ENCODE measurements around the gene SP5.
"Not testable (repeated sequence)": the region's sequence is repeated elsewhere in the genome, so short reads cannot be mapped to it uniquely, and the experiment has no call there.

The SP5 gene

DNA sequence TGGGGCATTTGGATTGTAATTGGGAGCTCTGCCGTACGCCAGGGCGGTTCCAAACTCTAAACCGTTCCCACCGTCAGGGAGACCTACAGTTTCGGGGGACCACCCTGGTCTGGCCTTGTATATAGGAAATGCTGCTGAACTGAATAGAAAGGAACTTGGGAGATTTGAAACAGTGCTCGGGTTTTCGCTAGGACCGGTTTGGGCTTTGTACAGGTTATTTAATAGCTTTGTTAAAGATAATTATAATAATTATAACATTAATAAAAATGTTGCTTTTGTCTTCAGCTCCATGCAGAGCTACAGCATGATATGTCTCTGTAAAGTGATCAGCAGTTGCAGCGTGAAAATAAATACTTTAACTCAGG is 2.4 kb downstream of the SP5 start:
- Histone ChIP-seq H3K27ac (ENCODE audit: low read depth, low read length) (no peak overlapping the region), H3K9ac (ENCODE audit: low read length in 5 of 5) (no peak overlapping the region), H3K27me3 (ENCODE audit: control insufficient read depth in 5 of 5, insufficient read depth in 4 of 5, low read length in 5 of 5) (peaks cover 23 to 51% (median 38%) of the 10 kb centered on the region in 5 donors), H3K9me3 (ENCODE audit: control insufficient read depth in 5 of 5, low read length in 5 of 5) (no peaks in the 10 kb centered on the region), H3K4me1 (ENCODE audit: control insufficient read depth in 5 of 5, insufficient read depth in 5 of 5, low read length in 5 of 5) (peaks cover 3 to 42% (median 36%) of the 10 kb centered on the region in 5 donors), H3K4me3 (ENCODE audit: low read depth in 1 of 5, low read length in 5 of 5) (peak overlapping the region in 2 of 5 donors; percentile 22 to 47), H3K36me3 (ENCODE audit: control insufficient read depth in 5 of 5, insufficient read depth in 5 of 5, low read length in 5 of 5) (no peaks in the 10 kb centered on the region)

DNA sequence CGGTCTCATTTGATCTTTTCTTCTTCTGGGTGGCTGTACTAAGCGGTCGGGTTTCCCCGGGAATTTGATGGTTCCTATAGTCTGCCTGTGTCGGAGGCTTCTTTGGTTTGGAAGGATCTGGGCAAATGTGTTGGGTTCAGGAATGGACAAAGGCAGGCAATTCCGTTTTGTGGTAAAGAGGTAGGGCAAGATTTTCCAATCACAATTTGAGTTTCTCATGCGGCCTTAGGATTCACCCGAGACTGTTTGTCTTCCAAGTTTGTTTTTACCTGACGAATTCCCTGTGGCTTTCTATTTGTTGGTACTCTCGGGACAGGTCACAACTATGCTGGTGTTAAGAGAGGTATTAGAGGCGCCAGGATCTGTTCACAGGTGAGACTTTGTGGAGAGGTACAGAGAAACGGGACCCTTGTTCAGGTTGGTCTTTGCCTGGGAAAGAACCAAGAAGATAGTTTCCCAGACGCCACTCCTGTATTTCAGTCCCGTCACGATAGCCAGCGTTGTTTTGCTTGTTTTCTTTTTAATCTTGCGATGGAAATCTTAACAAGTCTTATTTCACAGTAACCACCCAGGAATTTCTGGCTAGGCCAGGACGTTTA is 3.0 kb downstream of the SP5 start:
- Histone ChIP-seq H3K9ac (ENCODE audit: low read length in 5 of 5) (no peak overlapping the region), H3K27me3 (ENCODE audit: control insufficient read depth in 5 of 5, insufficient read depth in 4 of 5, low read length in 5 of 5) (peaks cover 22 to 46% (median 33%) of the 10 kb centered on the region in 5 donors), H3K4me3 (ENCODE audit: low read depth in 1 of 5, low read length in 5 of 5) (no peak overlapping the region), H3K4me1 (ENCODE audit: control insufficient read depth in 5 of 5, insufficient read depth in 5 of 5, low read length in 5 of 5) (peaks cover 3 to 42% (median 36%) of the 10 kb centered on the region in 5 donors), H3K9me3 (ENCODE audit: control insufficient read depth in 5 of 5, low read length in 5 of 5) (no peaks in the 10 kb centered on the region), H3K36me3 (ENCODE audit: control insufficient read depth in 5 of 5, insufficient read depth in 5 of 5, low read length in 5 of 5) (no peaks in the 10 kb centered on the region), H3K27ac (ENCODE audit: low read depth, low read length) (no peak overlapping the region)

DNA sequence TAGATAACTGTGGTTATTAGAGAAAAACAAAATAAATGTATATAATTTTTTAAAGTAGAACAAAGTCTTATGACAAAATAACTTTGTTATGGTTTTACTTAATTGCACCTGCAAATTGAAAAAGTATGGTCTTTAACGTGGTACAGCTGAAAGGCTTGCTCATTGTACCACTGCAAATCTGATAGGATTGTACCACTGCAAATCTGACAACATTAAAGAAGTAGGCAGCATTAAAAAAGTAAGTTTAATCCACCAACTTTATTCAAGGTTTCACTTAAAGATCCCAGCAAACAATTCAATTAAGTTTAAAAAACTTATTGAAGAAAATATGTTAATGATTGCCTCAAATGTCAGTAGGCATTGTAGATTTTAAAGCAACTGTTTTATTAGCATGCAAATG is 4.7 kb downstream of the SP5 start:
- Histone ChIP-seq H3K9ac (ENCODE audit: low read length in 5 of 5) (no peak overlapping the region), H3K27me3 (ENCODE audit: control insufficient read depth in 5 of 5, insufficient read depth in 4 of 5, low read length in 5 of 5) (peaks cover 10 to 33% (median 21%) of the 10 kb centered on the region in 5 donors), H3K4me1 (ENCODE audit: control insufficient read depth in 5 of 5, insufficient read depth in 5 of 5, low read length in 5 of 5) (peaks cover 3 to 26% (median 20%) of the 10 kb centered on the region in 5 donors)

DNA sequence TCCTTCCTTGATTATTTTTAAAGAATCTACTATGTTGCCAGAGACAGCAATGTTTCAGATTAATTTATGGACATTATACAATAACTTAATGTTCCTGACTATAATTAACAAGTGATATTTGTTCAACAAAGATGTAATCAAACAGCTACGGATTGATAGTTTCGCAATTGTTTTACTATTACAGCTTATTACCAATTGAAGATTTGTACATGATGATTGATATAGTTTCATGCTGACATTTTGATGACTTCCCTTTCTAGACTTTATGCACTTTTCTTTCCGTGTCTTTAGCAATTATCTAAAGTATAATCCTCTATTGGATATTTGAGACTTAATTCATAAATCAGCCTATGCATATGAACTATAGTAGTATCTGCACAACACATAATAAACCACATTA is 6.5 kb downstream of the SP5 start:
- H3K4me3 ChIP-seq (ENCODE audit: low read depth in 1 of 5, low read length in 5 of 5), result no peak overlapping the region
- H3K36me3 ChIP-seq (ENCODE audit: control insufficient read depth in 5 of 5, insufficient read depth in 5 of 5, low read length in 5 of 5), result no peaks in the 10 kb centered on the region
- H3K27ac ChIP-seq (ENCODE audit: low read depth, low read length), result no peak overlapping the region
- H3K9ac ChIP-seq (ENCODE audit: low read length in 5 of 5), result no peak overlapping the region
- H3K9me3 ChIP-seq (ENCODE audit: control insufficient read depth in 5 of 5, low read length in 5 of 5), result no peaks in the 10 kb centered on the region
- peaks cover 2 to 8% (median 7%) of the 10 kb centered on the region in 5 donors for H3K4me1 ChIP-seq (ENCODE audit: control insufficient read depth in 5 of 5, insufficient read depth in 5 of 5, low read length in 5 of 5)
- H3K27me3 ChIP-seq (ENCODE audit: control insufficient read depth in 5 of 5, insufficient read depth in 4 of 5, low read length in 5 of 5), result peaks cover 7 to 20% (median 15%) of the 10 kb centered on the region in 5 donors

More for the DNA sequence above, 4.7 kb downstream of the SP5 start:
- Histone ChIP-seq H3K4me3 (ENCODE audit: low read depth in 1 of 5, low read length in 5 of 5) (no peak overlapping the region), H3K27ac (ENCODE audit: low read depth, low read length) (no peak overlapping the region), H3K36me3 (ENCODE audit: control insufficient read depth in 5 of 5, insufficient read depth in 5 of 5, low read length in 5 of 5) (no peaks in the 10 kb centered on the region), H3K9me3 (ENCODE audit: control insufficient read depth in 5 of 5, low read length in 5 of 5) (no peaks in the 10 kb centered on the region)

DNA sequence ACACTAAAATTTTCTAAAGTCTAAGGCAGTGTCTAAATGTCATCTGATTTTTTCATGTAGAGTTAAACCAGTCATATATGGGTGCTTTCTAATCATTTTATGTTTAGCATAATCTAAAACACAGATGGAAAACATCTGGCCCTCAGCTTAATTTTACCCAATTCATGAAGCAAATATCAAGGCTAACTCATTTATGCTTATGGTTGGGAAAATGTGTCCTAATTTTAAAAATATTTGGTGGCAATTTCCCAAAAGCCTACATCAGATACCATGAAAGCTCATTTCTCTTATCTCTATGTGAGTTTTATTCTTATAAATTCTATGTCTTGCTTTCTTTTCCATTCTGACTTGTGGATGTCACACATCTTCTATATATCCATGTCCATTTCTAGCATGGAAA is 7.2 kb downstream of the SP5 start:
- H3K4me1 ChIP-seq (ENCODE audit: control insufficient read depth in 5 of 5, insufficient read depth in 5 of 5, low read length in 5 of 5), result peaks cover 0 to 2% (median 2%) of the 10 kb centered on the region in 5 donors
- H3K4me3 ChIP-seq (ENCODE audit: low read depth in 1 of 5, low read length in 5 of 5), result no peak overlapping the region
- H3K9me3 ChIP-seq (ENCODE audit: control insufficient read depth in 5 of 5, low read length in 5 of 5), result no peaks in the 10 kb centered on the region
- H3K36me3 ChIP-seq (ENCODE audit: control insufficient read depth in 5 of 5, insufficient read depth in 5 of 5, low read length in 5 of 5), result no peaks in the 10 kb centered on the region
- H3K27ac ChIP-seq (ENCODE audit: low read depth, low read length), result no peak overlapping the region
- no peak overlapping the region for H3K9ac ChIP-seq (ENCODE audit: low read length in 5 of 5)
- peaks cover 3 to 14% (median 11%) of the 10 kb centered on the region in 5 donors for H3K27me3 ChIP-seq (ENCODE audit: control insufficient read depth in 5 of 5, insufficient read depth in 4 of 5, low read length in 5 of 5)

DNA sequence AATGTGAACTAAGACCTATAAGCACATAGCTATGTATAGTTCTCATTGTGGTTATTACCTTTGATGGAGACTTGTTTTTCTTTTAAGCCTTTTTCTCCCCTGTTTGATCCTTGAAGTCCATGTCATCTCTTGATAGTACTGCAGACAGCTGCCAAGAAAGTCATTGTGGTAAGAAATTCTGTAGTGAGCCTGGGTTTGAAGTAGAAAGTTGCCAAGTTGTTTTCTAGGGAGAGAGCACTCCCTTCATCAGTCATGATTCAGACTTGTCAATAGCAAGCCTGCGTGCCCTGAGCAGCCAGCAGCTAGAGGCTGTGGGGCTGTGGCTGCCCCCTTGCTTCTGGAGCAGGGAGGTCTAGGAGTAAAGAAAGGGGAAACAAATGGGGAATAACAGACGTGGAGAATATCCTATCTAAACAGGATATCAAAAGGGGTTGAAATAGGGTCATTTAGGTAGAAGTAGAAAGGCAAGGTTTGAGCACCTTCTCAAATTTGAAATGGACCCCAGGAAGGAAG is 8.4 kb downstream of the SP5 start:
- Histone ChIP-seq H3K27me3 (ENCODE audit: control insufficient read depth in 5 of 5, insufficient read depth in 4 of 5, low read length in 5 of 5) (peaks cover 0 to 4% (median 2%) of the 10 kb centered on the region in 5 donors), H3K27ac (ENCODE audit: low read depth, low read length) (no peak overlapping the region), H3K9me3 (ENCODE audit: control insufficient read depth in 5 of 5, low read length in 5 of 5) (no peaks in the 10 kb centered on the region), H3K4me1 (ENCODE audit: control insufficient read depth in 5 of 5, insufficient read depth in 5 of 5, low read length in 5 of 5) (no peaks in the 10 kb centered on the region), H3K9ac (ENCODE audit: low read length in 5 of 5) (no peak overlapping the region), H3K4me3 (ENCODE audit: low read depth in 1 of 5, low read length in 5 of 5) (no peak overlapping the region), H3K36me3 (ENCODE audit: control insufficient read depth in 5 of 5, insufficient read depth in 5 of 5, low read length in 5 of 5) (no peaks in the 10 kb centered on the region)

DNA sequence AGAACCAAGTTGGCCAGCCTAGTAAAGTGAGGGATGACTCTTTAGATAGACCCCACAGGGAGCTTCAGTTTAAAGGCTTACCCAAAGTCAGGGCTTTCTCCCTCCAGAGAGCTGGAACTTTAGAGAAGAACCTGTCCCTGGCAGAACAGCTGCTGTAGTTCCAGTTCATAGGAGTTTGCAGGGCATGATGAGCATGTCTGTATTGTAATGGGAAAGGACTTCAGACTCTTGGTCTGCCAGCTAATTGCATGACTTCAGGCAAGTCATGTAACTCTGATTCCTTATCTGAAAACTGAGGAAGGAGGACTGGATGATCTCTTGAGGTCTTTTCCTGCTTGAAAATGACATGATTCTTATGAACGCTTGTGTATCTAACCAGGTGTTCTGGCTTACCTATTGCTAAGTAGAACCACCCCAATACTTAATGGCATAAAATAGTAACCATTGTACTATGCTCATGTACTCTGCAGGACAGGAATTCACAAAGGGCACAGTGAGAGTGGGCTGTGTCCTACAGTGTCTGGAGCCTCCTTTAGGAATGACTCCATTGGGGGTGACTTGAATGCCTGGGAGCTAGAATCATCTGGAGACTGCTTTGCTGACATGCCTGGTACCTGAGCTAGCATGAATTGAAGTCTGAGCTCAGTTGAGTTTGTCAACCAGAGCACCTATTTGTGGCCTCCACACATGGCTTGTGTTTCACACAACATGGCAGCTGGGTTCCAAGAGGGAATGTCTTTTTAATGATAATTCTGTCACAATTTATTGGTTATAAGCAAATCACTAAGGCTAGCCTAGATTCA is 18.9 kb downstream of the SP5 start:
- no peak overlapping the region for H3K27ac ChIP-seq (ENCODE audit: low read depth, low read length)
- H3K36me3 ChIP-seq (ENCODE audit: control insufficient read depth in 5 of 5, insufficient read depth in 5 of 5, low read length in 5 of 5), result no peaks in the 10 kb centered on the region
- H3K9ac ChIP-seq (ENCODE audit: low read length in 5 of 5), result no peak overlapping the region
- peaks cover 0 to under 1% (median 0%) of the 10 kb centered on the region in 5 donors for H3K4me1 ChIP-seq (ENCODE audit: control insufficient read depth in 5 of 5, insufficient read depth in 5 of 5, low read length in 5 of 5)
- H3K27me3 ChIP-seq (ENCODE audit: control insufficient read depth in 5 of 5, insufficient read depth in 4 of 5, low read length in 5 of 5), result peaks cover 0 to 1% (median 0%) of the 10 kb centered on the region in 5 donors
- no peaks in the 10 kb centered on the region for H3K9me3 ChIP-seq (ENCODE audit: control insufficient read depth in 5 of 5, low read length in 5 of 5)
- no peak overlapping the region for H3K4me3 ChIP-seq (ENCODE audit: low read depth in 1 of 5, low read length in 5 of 5)

DNA sequence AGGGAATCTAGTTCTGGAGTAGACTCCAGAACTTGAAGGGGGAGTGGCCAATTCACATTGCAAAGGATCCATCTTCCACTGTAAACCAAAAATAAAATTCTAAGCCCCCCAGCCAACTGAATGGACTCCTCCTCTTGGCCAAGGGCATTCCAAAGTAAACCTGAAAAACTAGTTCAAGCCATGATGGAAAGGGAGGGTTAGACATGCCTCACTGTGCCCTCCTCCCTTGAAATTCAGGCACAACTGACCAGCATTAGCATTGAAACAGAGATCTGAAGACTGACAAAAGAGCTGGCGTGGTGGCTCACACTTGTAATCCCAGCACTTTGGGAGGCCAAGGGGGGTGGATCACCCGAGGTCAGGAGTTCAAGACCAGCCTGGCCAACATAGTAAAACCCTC is 19.5 kb downstream of the SP5 start:
- H3K36me3 ChIP-seq (ENCODE audit: control insufficient read depth in 5 of 5, insufficient read depth in 5 of 5, low read length in 5 of 5); H3K4me3 ChIP-seq (ENCODE audit: low read depth in 1 of 5, low read length in 5 of 5); H3K27me3 ChIP-seq (ENCODE audit: control insufficient read depth in 5 of 5, insufficient read depth in 4 of 5, low read length in 5 of 5); H3K9ac ChIP-seq (ENCODE audit: low read length in 5 of 5); H3K4me1 ChIP-seq (ENCODE audit: control insufficient read depth in 5 of 5, insufficient read depth in 5 of 5, low read length in 5 of 5); H3K27ac ChIP-seq (ENCODE audit: low read depth, low read length); H3K9me3 ChIP-seq (ENCODE audit: control insufficient read depth in 5 of 5, low read length in 5 of 5): not testable (repeated sequence)

DNA sequence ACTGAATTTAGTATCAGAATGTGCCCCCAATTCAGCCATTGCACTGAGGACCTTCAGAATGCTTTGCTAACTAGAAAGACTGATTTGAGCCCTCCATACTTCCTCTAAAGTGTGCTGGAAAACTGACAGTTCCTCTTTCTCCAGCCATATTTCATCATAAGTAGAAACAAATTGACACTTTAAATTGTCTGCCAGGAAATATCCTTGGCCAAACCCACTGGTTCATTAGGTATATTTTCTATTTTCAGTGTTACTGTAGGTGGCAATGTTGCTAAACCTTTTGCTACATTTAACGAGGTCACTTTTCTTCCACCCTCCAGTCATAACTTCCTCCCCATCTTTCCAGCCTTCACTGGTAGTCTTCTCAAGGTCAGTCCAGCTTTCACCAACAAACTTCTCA is 21.5 kb downstream of the SP5 start:
- no peak overlapping the region for H3K4me3 ChIP-seq (ENCODE audit: low read depth in 1 of 5, low read length in 5 of 5)

DNA sequence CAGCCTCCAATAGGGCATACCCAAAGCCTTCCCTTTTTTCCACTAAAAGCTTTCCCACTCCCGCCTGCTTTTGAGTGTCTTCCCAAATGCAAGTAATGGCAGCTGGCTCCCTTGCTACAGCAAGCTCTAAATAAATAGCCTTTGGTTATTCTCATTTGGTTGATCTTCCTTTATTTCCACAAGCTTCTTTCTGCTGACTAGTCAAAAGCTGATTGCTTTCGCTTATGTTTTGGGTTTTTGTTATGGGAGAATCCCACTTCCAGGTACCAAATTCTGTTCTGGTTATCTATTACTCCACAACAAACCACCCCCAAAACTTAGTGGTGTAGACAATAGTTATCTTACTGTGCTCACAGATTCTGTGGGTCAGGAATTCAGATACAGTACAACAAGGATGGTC is 22.3 kb downstream of the SP5 start:
- H3K27me3 ChIP-seq (ENCODE audit: control insufficient read depth in 5 of 5, insufficient read depth in 4 of 5, low read length in 5 of 5), result no peaks in the 10 kb centered on the region
- no peak overlapping the region for H3K9ac ChIP-seq (ENCODE audit: low read length in 5 of 5)
- H3K36me3 ChIP-seq (ENCODE audit: control insufficient read depth in 5 of 5, insufficient read depth in 5 of 5, low read length in 5 of 5), result no peaks in the 10 kb centered on the region
- no peak overlapping the region for H3K27ac ChIP-seq (ENCODE audit: low read depth, low read length)
- H3K4me3 ChIP-seq (ENCODE audit: low read depth in 1 of 5, low read length in 5 of 5), result no peak overlapping the region
- no peaks in the 10 kb centered on the region for H3K9me3 ChIP-seq (ENCODE audit: control insufficient read depth in 5 of 5, low read length in 5 of 5)
- H3K4me1 ChIP-seq (ENCODE audit: control insufficient read depth in 5 of 5, insufficient read depth in 5 of 5, low read length in 5 of 5), result peaks cover 0 to 2% (median 0%) of the 10 kb centered on the region in 5 donors

More for the DNA sequence above, 21.5 kb downstream of the SP5 start:
- Histone ChIP-seq H3K9ac (ENCODE audit: low read length in 5 of 5) (no peak overlapping the region), H3K9me3 (ENCODE audit: control insufficient read depth in 5 of 5, low read length in 5 of 5) (no peaks in the 10 kb centered on the region), H3K36me3 (ENCODE audit: control insufficient read depth in 5 of 5, insufficient read depth in 5 of 5, low read length in 5 of 5) (no peaks in the 10 kb centered on the region), H3K27me3 (ENCODE audit: control insufficient read depth in 5 of 5, insufficient read depth in 4 of 5, low read length in 5 of 5) (no peaks in the 10 kb centered on the region), H3K27ac (ENCODE audit: low read depth, low read length) (no peak overlapping the region), H3K4me1 (ENCODE audit: control insufficient read depth in 5 of 5, insufficient read depth in 5 of 5, low read length in 5 of 5) (peaks cover 0 to 2% (median 0%) of the 10 kb centered on the region in 5 donors)

Data from subcutaneous abdominal adipose tissue (tissue), 5 donors.